ENCODE measurements around the gene POFUT1. TPM values are rescaled to one million over a fixed set of nuclear protein-coding genes. Genes with fewer than 3 reads are reported as not detected.

Gene POFUT1
- total RNA-seq, 4 donors from 2014 or later, result 26.0 to 49.4 (median 32.4) TPM

GRCh38 chr20:32236048-32236533 is 28.4 kb downstream of the POFUT1 start:
- TF ChIP-seq POLR2A (IDR thresholded peaks at IDR 0.05) (no peak), EP300 (IDR thresholded peaks at IDR 0.05) (no peak), CTCF (IDR thresholded peaks at IDR 0.05) (no peak)
- Histone ChIP-seq H3K4me3 (no peak overlapping the region), H3K27me3 (no peaks in the 10 kb centered on the region), H3K4me1 (peaks cover 0 to 6% (median 0%) of the 10 kb centered on the region in 4 donors), H3K27ac (no peak overlapping the region), H3K9me3 (no peaks in the 10 kb centered on the region), H3K36me3 (peaks cover 0 to 63% (median 11%) of the 10 kb centered on the region in 3 donors)
- WGBS, 2 donors, result 90 to 91% methylated on average over 3 of the region's 3 CpGs
- no peak for DNase-seq (ENCODE audit: low spot score in 2 of 2)

DNA sequence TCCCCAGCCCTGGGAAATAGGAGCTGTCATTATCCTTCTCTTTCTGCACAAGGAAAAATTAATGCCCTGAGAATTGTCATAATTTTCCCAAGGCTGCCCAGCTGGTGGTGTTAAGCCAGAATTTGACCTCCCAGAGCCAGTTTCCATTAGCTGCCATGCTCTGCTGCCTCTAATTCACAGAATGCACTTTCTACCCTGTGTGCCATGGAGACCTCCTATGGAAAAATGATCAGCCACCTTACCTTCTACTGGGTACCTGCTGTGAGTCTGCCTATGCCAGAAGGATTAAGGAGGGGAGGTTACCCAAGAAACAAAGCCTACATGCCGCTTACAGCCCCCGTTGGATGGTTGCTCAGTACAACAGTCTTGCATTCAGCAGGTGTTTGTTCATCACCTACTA is 29.1 kb downstream of the POFUT1 start:
- Histone ChIP-seq H3K27ac (no peak overlapping the region), H3K4me1 (peaks cover 0 to 5% (median 0%) of the 10 kb centered on the region in 4 donors), H3K36me3 (peaks cover 0 to 56% (median 11%) of the 10 kb centered on the region in 3 donors), H3K27me3 (no peaks in the 10 kb centered on the region), H3K9me3 (no peaks in the 10 kb centered on the region), H3K4me3 (no peak overlapping the region)
- 91 to 95% methylated on average over 2 of the region's 2 CpGs for WGBS, 2 donors
- TF ChIP-seq CTCF (IDR thresholded peaks at IDR 0.05) (no peak), POLR2A (IDR thresholded peaks at IDR 0.05) (no peak), EP300 (IDR thresholded peaks at IDR 0.05) (no peak)
- DNase-seq (ENCODE audit: low spot score in 2 of 2), result no peak

DNA sequence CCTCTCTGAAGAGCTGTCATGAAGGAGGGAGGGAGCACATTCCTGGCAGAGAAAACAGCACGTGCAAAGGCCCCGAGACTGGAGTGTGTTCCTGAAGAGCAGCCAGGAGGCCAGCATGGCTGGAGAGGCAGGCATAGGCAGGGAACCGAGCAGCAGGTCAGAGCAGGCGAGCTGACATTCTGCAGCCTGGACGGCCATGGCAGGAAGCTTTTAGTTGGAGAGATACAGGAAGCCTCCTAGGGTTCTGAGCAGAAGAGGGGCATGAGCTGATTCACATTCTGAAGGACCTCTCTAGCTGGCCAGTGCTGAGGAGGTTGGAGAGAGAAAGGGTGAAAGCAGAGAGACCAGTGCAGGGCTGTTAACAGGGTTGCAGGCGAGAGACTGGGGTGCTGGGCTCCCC is 29.7 kb downstream of the POFUT1 start:
- 83 to 84% methylated on average over 6 of the region's 6 CpGs for WGBS, 2 donors
- DNase-seq (ENCODE audit: low spot score in 2 of 2), result no peak
- H3K9me3 ChIP-seq, result no peaks in the 10 kb centered on the region
- TF ChIP-seq CTCF (IDR thresholded peaks at IDR 0.05), result no peak
- no peak for TF ChIP-seq POLR2A (IDR thresholded peaks at IDR 0.05)
- TF ChIP-seq EP300 (IDR thresholded peaks at IDR 0.05), result no peak
- no peak overlapping the region for H3K27ac ChIP-seq
- H3K27me3 ChIP-seq, result no peaks in the 10 kb centered on the region
- H3K36me3 ChIP-seq, result peaks cover 0 to 50% (median 11%) of the 10 kb centered on the region in 3 donors
- no peaks in the 10 kb centered on the region for H3K4me1 ChIP-seq
- H3K4me3 ChIP-seq, result no peak overlapping the region

DNA sequence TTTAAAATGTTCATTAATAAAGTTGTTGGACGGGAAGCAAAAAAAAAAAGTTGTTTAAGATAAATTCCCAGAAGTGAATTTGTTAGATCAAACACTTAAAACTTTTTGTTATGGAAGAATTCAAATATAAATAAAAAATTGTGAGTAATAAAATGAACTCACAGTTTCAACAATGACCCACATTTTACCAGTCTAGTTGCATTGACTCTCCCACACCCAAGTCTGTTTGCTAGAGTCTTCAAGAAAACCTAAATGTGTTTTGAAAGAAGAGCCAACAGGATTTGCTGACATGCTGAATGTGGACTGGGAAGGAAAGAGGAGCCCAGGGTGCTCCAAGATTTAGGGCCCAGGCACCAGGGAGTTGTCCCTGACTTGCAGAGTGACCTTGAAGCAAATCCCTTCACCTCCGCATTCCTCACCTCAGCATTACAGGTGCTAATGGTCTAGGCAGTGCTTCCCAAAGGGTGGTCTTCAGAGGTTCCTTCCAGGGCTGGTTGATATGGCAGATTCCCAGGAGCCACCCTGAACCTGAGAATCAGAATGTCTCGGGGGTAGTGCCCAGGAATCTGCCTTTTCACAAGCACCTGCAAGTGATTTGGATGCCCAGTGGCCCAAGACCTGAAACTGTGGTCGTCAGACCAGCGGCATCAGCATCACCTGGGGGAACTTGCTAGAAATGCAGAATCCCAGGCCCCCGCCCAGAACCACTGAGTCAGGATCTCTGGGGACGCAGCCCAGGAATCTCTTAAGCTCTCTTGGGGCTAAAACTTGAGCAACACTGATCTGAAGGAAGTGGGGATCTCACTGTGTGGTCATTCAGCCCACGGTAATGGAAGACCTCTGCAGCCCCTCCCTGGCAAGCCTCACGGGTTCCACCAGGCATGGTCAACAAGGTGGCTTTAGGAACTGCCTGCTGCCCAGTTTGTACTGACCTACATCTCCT is 31.1 kb downstream of the POFUT1 start:
- Histone ChIP-seq H3K4me3 (no peak overlapping the region), H3K27me3 (no peaks in the 10 kb centered on the region), H3K27ac (no peak overlapping the region), H3K4me1 (no peaks in the 10 kb centered on the region), H3K36me3 (peaks cover 0 to 37% (median 11%) of the 10 kb centered on the region in 3 donors), H3K9me3 (no peaks in the 10 kb centered on the region)
- 78 to 79% methylated on average over 8 to 9 of the region's 9 CpGs for WGBS, 2 donors
- TF ChIP-seq CTCF (IDR thresholded peaks at IDR 0.05) (no peak), EP300 (IDR thresholded peaks at IDR 0.05) (no peak), POLR2A (IDR thresholded peaks at IDR 0.05) (no peak)
- DNase-seq (ENCODE audit: low spot score in 2 of 2), result no peak

GRCh38 chr20:32240205-32240604 is 32.5 kb downstream of the POFUT1 start:
- no peaks in the 10 kb centered on the region for H3K27me3 ChIP-seq
- WGBS, 2 donors, result 5 to 8% methylated on average over 1 of the region's 1 CpG
- H3K27ac ChIP-seq, result no peak overlapping the region
- H3K4me1 ChIP-seq, result no peaks in the 10 kb centered on the region
- H3K36me3 ChIP-seq, result peaks cover 0 to 22% (median 4%) of the 10 kb centered on the region in 3 donors
- TF ChIP-seq EP300 (IDR thresholded peaks at IDR 0.05), result no peak
- TF ChIP-seq CTCF (IDR thresholded peaks at IDR 0.05), result no peak
- TF ChIP-seq POLR2A (IDR thresholded peaks at IDR 0.05), result no peak
- no peak overlapping the region for H3K4me3 ChIP-seq
- H3K9me3 ChIP-seq, result no peaks in the 10 kb centered on the region
- no peak for DNase-seq (ENCODE audit: low spot score in 2 of 2)
